ENCODE data around the gene TMEM270.
A peak's percentile ranks its signal among the peaks of the same experiment; 100 is the strongest.
"Not testable (repeated sequence)": the region's sequence is repeated elsewhere in the genome, so short reads cannot be mapped to it uniquely, and the experiment has no call there.

TMEM270 gene

DNA sequence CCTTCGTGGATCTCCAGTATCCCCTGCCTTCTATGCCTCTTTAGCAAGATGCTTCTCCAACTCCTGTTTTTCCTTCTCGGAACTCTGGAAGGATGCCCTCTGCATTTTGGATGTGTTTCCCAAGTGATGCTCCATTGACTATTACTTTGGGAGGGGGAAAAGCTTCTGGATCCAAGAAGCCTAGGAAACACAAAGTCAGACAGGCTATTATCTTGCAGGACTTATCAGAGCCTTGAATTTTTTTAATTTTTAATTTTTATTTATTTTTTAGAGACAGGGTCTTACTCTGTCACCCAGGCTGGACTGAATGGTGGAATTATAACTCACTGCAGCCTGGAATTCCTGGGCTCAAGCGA, 21.1 kb downstream of the TMEM270 start:
- DNase-seq (ENCODE audit: low spot score), result no peak
- ChIA-PET POLR2A (ENCODE audit: low non-redundant PET) (no interaction called here), CTCF (interaction anchor here (0.9 kb wide), 1 partner anchor 145 kb away, joined by 3 read pairs; no protein-coding TSS in a partner anchor)
- TF ChIP-seq, protein P1, sequence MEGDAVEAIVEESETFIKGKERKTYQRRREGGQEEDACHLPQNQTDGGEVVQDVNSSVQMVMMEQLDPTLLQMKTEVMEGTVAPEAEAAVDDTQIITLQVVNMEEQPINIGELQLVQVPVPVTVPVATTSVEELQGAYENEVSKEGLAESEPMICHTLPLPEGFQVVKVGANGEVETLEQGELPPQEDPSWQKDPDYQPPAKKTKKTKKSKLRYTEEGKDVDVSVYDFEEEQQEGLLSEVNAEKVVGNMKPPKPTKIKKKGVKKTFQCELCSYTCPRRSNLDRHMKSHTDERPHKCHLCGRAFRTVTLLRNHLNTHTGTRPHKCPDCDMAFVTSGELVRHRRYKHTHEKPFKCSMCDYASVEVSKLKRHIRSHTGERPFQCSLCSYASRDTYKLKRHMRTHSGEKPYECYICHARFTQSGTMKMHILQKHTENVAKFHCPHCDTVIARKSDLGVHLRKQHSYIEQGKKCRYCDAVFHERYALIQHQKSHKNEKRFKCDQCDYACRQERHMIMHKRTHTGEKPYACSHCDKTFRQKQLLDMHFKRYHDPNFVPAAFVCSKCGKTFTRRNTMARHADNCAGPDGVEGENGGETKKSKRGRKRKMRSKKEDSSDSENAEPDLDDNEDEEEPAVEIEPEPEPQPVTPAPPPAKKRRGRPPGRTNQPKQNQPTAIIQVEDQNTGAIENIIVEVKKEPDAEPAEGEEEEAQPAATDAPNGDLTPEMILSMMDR (conservative IDR thresholded peaks at IDR 0.05; ENCODE audit: low read depth), result no peak
- H3K27ac ChIP-seq, result no peak overlapping the region

DNA sequence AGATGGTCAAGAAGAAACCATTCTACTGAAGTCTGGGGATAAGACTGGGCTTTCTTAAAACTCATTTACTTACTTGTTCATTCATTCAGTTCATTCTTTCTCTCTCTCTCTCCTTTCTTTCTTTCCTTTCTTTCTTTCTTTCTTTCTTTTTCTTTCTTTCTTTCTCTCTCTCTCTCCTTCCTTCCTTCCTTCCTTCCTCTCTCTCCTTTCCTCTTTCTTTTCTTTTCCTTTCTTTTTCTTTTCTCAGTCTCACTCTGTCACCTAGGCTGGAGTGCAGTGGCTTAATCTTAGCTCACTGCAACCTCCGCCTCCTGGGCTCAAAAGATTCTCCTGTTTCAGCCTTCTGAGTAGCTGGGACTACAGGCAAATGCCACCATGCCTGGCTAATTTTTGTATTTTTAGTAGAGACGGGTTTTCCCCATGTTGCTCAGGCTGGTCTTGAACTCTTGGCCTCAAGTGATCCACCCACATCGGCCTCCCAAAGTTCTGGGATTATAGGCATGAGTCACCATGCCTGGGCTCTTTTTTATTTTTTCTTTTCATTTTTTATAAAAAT, 24.0 kb downstream of the TMEM270 start:
- CTCF ChIA-PET, result interaction anchor here (0.6 kb wide), 1 partner anchor 27 kb away, joined by 4 read pairs; no protein-coding TSS in a partner anchor
- POLR2A ChIA-PET (ENCODE audit: low non-redundant PET); DNase-seq (ENCODE audit: low spot score); H3K27ac ChIP-seq: not testable (repeated sequence)

DNA sequence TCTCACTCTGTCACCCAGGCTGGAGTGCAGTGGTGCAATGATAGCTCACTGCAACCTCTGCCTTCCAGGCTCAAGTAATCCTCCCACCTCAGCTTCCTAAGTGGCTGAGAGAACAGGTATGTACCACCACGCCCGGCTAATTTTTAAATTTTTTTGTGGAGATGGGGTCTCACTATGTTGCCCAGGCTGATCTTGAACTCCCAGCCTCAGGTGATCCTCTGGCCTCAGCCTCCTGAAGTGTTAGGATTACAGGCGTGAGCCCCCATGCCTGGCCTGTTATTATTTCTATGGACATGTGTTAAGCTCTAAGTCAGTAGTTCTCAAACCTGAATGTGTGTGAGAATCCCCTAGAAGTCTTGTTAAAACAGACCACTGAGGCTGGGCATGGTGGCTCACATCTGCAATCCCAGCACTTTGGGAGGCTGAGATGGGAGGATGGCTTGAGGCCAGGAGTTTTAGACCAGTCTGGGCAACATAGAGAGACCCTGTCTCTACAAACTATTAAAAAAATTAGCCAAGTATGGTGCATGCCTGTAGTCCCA, 24.5 kb downstream of the TMEM270 start:
- CTCF ChIA-PET, result interaction anchor here (0.6 kb wide), 1 partner anchor 27 kb away, joined by 4 read pairs; no protein-coding TSS in a partner anchor
- DNase-seq (ENCODE audit: low spot score), result no peak
- H3K27ac ChIP-seq, result no peak overlapping the region
- TF ChIP-seq, protein P1 (conservative IDR thresholded peaks at IDR 0.05; ENCODE audit: low read depth), result no peak
- POLR2A ChIA-PET (ENCODE audit: low non-redundant PET), result no interaction called here

DNA sequence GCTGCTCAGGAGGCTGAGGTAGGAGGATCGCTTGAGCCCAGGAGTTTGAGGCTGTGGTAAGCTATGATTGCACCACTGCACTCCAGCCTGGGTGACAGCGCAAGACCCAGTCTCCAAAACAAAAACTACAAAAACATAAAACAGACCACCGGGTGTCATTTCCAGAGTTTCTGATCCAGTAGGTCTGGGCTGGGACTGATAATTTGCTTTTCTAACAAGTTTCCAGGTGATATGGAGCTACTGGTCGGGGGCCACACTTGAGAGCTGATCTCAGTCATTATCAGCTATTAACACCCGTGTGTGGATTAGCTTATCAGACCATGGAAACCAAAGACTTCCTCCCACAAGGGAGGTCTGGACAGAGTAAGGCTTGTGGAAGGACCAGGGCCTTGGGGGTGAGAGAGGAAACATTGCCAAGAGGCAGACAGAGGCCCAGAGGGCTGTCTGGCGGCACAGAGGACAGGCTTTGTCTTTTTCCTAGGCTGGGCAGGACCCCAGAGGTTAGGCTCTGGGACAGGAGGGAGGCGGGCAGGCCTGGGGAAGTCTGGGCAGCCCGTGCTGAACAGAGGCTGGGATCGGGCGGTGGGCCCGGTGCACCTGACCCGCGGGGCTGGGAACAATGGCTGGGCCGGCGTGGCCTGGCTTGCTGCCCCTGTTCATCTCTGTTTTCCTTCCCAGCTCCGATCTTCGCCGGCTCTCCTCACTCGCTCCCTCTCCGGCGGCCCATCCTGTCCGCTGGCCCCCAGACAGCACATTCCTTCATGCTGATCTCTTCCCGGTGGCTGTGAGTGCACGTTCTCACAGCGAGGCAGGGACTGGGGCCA, 25.2 kb downstream of the TMEM270 start:
- no peak for DNase-seq (ENCODE audit: low spot score)
- TF ChIP-seq, protein P1 (conservative IDR thresholded peaks at IDR 0.05; ENCODE audit: low read depth), result no peak
- POLR2A ChIA-PET (ENCODE audit: low non-redundant PET), result no interaction called here
- peak overlapping the region; percentile 13; the same call in 1 of the 2 replicates for H3K27ac ChIP-seq
- CTCF ChIA-PET, result no interaction called here

DNA sequence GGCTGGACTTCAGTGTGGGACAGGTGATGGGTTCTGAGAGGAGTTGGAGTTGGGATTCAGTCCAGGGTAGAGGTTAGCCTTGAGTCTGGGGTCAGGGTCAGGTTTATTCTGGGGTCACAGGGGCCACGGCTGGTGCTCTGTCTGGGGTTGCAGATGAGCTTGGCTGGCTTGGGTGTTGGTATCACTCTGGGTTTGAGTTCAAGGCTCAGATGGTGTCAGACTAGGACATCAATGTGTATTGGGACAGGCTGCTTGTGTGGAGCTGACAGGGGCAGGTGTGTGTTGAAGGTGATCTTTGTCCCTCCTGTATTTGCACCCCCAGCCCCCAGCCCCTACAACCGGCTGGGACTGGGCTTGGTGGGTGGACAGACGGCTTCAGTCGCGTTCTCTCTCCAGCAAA, 26.8 kb downstream of the TMEM270 start:
- no peak overlapping the region for H3K27ac ChIP-seq
- POLR2A ChIA-PET (ENCODE audit: low non-redundant PET), result no interaction called here
- TF ChIP-seq, protein P1 (conservative IDR thresholded peaks at IDR 0.05; ENCODE audit: low read depth), result no peak
- CTCF ChIA-PET, result interaction anchor here (1.0 kb wide), 1 partner anchor 30 kb away, joined by 3 read pairs; no protein-coding TSS in a partner anchor
- DNase-seq (ENCODE audit: low spot score), result no peak

DNA sequence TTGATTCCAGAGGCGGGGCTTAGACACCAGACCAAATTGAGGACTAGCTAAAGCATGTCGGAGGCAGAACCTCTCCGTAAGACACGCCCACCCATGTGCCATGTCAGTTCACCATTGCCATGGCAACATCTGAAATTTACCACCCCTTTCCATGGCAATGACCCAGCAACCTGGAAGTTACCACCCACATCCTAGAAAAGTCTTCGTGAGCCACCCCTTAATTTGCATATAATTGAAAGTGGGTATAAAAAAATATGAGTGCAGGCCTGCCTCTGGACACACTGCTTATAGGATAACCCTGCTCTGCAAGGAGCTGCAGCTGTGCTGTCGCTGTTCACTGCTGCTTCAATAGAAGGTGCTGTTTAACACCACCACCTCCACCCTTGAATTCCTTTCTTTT, 28.0 kb downstream of the TMEM270 start:
- CTCF ChIA-PET, result no interaction called here
- no peak for DNase-seq (ENCODE audit: low spot score)

More for the DNA sequence above, 28.0 kb downstream of the TMEM270 start:
- TF ChIP-seq, protein P1 (conservative IDR thresholded peaks at IDR 0.05; ENCODE audit: low read depth), result no peak
- POLR2A ChIA-PET (ENCODE audit: low non-redundant PET), result no interaction called here
- no peak overlapping the region for H3K27ac ChIP-seq

Measured in RWPE1 (cell line).